ENCODE results near the gene RS1.

The RS1 gene

DNA sequence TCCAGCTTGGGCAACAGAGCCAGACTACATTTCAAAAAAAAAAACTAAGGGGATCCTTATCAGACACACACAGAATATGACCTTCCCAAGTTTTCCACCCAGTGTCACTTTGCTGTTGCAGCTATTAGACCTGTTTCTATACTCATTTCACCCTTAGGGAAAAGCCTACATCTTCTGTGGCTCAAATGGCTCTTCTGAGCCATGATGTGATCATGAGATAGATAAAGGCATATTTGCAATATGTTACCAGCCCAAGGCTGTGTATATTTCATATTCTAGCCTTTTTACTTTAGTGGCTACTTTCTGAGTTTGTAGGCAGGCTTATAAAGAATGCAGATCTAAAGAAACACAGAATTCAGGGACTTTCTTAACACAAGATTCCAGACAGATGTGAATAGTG lies 19.3 kb downstream of the RS1 start:
- DNase-seq (ENCODE audit: low read depth), result no peak
- TF ChIP-seq, protein P1, sequence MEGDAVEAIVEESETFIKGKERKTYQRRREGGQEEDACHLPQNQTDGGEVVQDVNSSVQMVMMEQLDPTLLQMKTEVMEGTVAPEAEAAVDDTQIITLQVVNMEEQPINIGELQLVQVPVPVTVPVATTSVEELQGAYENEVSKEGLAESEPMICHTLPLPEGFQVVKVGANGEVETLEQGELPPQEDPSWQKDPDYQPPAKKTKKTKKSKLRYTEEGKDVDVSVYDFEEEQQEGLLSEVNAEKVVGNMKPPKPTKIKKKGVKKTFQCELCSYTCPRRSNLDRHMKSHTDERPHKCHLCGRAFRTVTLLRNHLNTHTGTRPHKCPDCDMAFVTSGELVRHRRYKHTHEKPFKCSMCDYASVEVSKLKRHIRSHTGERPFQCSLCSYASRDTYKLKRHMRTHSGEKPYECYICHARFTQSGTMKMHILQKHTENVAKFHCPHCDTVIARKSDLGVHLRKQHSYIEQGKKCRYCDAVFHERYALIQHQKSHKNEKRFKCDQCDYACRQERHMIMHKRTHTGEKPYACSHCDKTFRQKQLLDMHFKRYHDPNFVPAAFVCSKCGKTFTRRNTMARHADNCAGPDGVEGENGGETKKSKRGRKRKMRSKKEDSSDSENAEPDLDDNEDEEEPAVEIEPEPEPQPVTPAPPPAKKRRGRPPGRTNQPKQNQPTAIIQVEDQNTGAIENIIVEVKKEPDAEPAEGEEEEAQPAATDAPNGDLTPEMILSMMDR (IDR thresholded peaks at IDR 0.05; ENCODE audit: control insufficient read depth, extremely low read depth, insufficient read depth), result no peak
- no peak overlapping the region for H3K4me3 ChIP-seq (ENCODE audit: low read depth, low read length)

DNA sequence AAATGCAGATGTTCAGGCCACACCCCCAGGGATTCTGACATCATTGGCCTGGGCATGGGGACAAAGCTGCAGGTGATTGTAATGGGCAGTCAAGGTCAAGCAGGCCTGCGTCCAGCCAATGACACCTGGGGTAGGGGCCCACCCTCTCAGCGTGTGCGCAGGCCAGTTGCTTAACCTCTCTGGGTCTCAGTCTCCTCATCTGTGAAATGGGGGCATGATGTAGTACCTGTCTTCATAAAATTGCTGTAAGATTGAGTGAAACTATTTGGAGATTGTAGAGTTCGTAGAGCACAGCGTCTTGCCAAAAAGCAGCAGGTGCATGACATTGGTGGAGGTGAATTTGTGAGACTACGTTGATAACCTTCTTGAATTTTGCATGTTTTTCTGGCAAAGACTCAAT lies 21.2 kb downstream of the RS1 start:
- DNase-seq (ENCODE audit: low read depth), result no peak
- no peak overlapping the region for H3K4me3 ChIP-seq (ENCODE audit: low read depth, low read length)
- TF ChIP-seq, protein P1 (IDR thresholded peaks at IDR 0.05; ENCODE audit: control insufficient read depth, extremely low read depth, insufficient read depth), result no peak

DNA sequence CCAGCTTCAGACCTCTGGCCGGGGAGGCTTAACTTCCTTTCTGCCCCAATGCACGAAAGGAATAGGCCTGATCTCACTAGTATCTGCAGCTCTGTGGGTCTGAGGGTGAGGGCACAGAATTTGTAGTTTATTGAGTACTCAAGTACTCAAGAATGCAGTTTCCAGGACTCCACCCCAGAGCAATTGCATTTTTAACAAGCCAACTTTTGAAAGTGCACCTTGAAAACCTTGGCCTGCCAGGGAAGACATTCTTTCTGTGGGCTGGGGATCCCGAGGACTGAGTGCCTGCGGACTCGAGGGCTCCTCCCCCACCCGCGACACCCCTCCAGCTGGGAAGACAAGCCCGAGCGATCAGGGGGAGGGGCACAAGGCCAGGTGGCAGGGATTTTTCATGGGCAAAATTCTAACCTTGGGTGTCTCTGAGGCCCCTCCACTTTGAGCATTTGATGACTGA lies 22.4 kb downstream of the RS1 start:
- H3K4me3 ChIP-seq (ENCODE audit: low read depth, low read length), result no peak overlapping the region
- TF ChIP-seq, protein P1 (IDR thresholded peaks at IDR 0.05; ENCODE audit: control insufficient read depth, extremely low read depth, insufficient read depth), result no peak
- no peak for DNase-seq (ENCODE audit: low read depth)

DNA sequence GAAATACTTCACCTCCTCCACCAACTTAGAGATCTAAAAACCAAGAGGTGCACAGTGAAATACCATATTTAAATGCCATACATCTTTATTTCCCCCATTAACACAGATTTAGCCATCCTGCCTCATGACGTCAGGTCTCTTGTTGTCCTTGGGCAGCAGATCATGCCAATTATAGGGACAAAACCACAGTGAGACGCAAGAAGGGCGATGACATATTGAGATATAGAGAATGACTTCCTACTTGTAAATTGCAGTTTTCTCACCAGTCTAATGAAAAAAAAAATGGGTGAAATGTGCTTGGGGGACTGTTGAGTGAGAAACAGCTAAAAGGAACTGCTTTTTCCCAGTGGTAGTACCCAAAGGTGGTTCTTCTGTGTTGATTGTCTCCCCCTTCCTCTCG lies 24.3 kb downstream of the RS1 start:
- H3K4me3 ChIP-seq (ENCODE audit: low read depth, low read length), result no peak overlapping the region
- no peak for DNase-seq (ENCODE audit: low read depth)
- TF ChIP-seq, protein P1 (IDR thresholded peaks at IDR 0.05; ENCODE audit: control insufficient read depth, extremely low read depth, insufficient read depth), result no peak

DNA sequence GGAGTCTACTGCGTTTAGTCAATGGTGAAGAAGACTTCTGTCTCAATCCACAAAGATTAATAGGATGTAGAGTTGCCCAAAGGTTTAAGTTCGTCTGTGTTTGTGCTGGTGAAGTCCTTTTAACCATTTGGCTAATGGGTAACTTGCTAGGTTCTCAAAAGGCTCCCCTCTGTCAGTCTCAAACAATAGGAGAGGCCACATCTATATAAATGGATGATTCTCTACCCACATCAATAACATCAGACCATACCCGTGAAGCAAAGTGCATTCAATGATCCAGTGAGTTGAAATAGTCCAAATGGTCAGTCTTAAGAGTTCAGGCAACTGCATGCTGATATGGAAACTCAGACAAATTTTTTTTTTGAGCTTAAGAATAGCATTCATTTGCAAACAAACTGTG lies 28.1 kb downstream of the RS1 start:
- TF ChIP-seq, protein P1 (IDR thresholded peaks at IDR 0.05; ENCODE audit: control insufficient read depth, extremely low read depth, insufficient read depth), result no peak
- no peak for DNase-seq (ENCODE audit: low read depth)
- H3K4me3 ChIP-seq (ENCODE audit: low read depth, low read length), result no peak overlapping the region

DNA sequence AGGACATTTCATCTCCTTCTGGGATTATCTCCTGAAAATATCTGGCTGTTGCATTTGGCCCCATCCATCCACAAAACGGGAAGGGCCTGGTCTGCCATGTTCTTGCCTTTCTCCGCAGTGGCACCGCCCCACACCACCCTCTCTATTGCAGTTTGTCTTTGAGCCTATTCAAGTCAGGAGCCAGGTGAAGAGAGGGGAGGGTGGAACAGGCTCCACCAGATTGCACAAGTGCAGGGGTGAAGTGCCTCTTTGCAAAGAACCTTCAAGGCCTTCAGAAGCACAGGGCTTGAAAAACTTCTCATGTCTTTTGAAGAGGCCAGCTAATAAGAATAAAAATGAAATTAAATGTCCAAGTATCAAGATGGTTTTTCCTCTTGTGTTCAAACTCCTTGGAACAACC lies 28.7 kb downstream of the RS1 start:
- no peak overlapping the region for H3K4me3 ChIP-seq (ENCODE audit: low read depth, low read length)
- TF ChIP-seq, protein P1 (IDR thresholded peaks at IDR 0.05; ENCODE audit: control insufficient read depth, extremely low read depth, insufficient read depth), result no peak
- DNase-seq (ENCODE audit: low read depth), result no peak

DNA sequence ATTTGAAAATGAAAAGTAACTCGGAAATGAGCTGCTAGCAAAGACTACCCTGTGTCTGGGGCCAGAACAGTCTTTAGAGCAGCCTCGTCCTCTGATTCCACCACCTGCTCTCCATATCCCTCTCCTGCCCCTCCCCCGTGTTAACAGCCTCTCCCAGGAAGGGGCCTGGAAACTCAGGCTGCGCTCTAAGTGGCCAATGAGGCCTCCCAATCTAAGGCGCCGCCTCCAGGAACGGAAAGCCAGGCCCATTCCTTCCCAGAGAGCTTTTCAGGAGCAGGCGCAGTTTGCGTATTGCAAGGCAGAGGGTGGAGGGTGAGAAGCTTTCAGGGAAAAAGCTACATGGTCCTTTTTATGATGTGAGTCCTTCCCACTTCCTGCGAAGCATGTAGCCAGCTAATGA lies 31.2 kb downstream of the RS1 start:
- no peak for DNase-seq (ENCODE audit: low read depth)
- no peak overlapping the region for H3K4me3 ChIP-seq (ENCODE audit: low read depth, low read length)
- TF ChIP-seq, protein P1 (IDR thresholded peaks at IDR 0.05; ENCODE audit: control insufficient read depth, extremely low read depth, insufficient read depth), result no peak

All from LNCaP clone FGC (cell line).